HepG2 (cell line): ENCODE measurements around the gene PDK2. TPM values are rescaled to one million over a fixed set of nuclear protein-coding genes. Genes with fewer than 3 reads are reported as not detected.
A peak's percentile ranks its signal among the peaks of the same experiment; 100 is the strongest.

Source experiments
- CEBPB ChIP-seq: IDR thresholded peaks from 2 replicates; pipeline ENCODE4 v1.6.1; 2011; ENCODE audit warnings: low read depth, low read length, improper control_type of control experiment, borderline replicate concordance
- CEBPG ChIP-seq: IDR thresholded peaks from 2 replicates; pipeline ENCODE4 v1.6.1; 2016
- HES4 ChIP-seq: sonication (generic); formaldehyde crosslinking; IDR thresholded peaks from 2 replicates; pipeline ENCODE4 v1.9.0; 2021; ENCODE audit warnings: mild to moderate bottlenecking, missing genetic modification reagents, borderline replicate concordance
- HNF4A ChIP-seq: sonication (generic); formaldehyde crosslinking; IDR thresholded peaks from 2 replicates; pipeline ENCODE4 v1.4.0; 2020; ENCODE audit warnings: missing genetic modification reagents
- ISX ChIP-seq: sonication (generic); formaldehyde crosslinking; conservative IDR thresholded peaks from 2 replicates; pipeline ENCODE4 v1.5.0; 2020; ENCODE audit warnings: missing genetic modification reagents
- JUN ChIP-seq: sonication (generic); formaldehyde crosslinking; IDR thresholded peaks from 2 replicates; pipeline ENCODE4 v1.4.0; 2020; ENCODE audit warnings: mild to moderate bottlenecking, missing genetic modification reagents
- MAF1 ChIP-seq: sonication (generic); formaldehyde crosslinking; IDR thresholded peaks from 2 replicates; pipeline ENCODE4 v1.5.0; 2020; ENCODE audit warnings: missing genetic modification reagents, borderline replicate concordance
- MED1 ChIP-seq: sonication (generic); formaldehyde crosslinking; IDR thresholded peaks from 2 replicates; pipeline ENCODE4 v1.4.0; 2020; ENCODE audit warnings: missing genetic modification reagents
- MYC ChIP-seq: sonication (generic); formaldehyde crosslinking; IDR thresholded peaks from 2 replicates; pipeline ENCODE4 v1.9.0; 2021; ENCODE audit warnings: missing genetic modification reagents, borderline replicate concordance
- RARG ChIP-seq: sonication (generic); formaldehyde crosslinking; IDR thresholded peaks from 2 replicates; pipeline ENCODE4 v1.4.0; 2020; ENCODE audit warnings: low read depth, mild to moderate bottlenecking, missing genetic modification reagents
- SKI ChIP-seq: fragments of 450-650 bp; IDR thresholded peaks from one replicate; pipeline ENCODE4 v1.6.1; 2018; ENCODE audit warnings: mild to moderate bottlenecking; ENCODE audit not compliant: partially characterized antibody
- SNAPC4 ChIP-seq: sonication (generic); formaldehyde crosslinking; IDR thresholded peaks from 2 replicates; pipeline ENCODE4 v1.4.0; 2020; ENCODE audit warnings: mild to moderate bottlenecking, missing genetic modification reagents
- ZBTB44 ChIP-seq: sonication (generic); formaldehyde crosslinking; IDR thresholded peaks from 2 replicates; pipeline ENCODE4 v1.4.0; 2020; ENCODE audit warnings: missing genetic modification reagents
- ZFP36L1 ChIP-seq: sonication (generic); formaldehyde crosslinking; IDR thresholded peaks from 2 replicates; pipeline ENCODE4 v1.8.0; 2022; ENCODE audit warnings: mild to moderate bottlenecking, missing genetic modification reagents, moderate library complexity
- ZIK1 ChIP-seq: sonication (generic); formaldehyde crosslinking; IDR thresholded peaks from 2 replicates; pipeline ENCODE4 v1.5.0; 2020; ENCODE audit warnings: mild to moderate bottlenecking, low read depth, missing genetic modification reagents, borderline replicate concordance
- ZNF207 ChIP-seq: fragments of 450-650 bp; IDR thresholded peaks from 2 replicates; pipeline ENCODE4 v1.6.1; 2016; ENCODE audit warnings: antibody characterized with exemption, borderline replicate concordance
- ZNF546 ChIP-seq: sonication (generic); formaldehyde crosslinking; conservative IDR thresholded peaks from 2 replicates; pipeline ENCODE4 v1.8.1; 2023; ENCODE audit warnings: mild to moderate bottlenecking, missing genetic modification reagents
- ZNF597 ChIP-seq: sonication (generic); formaldehyde crosslinking; IDR thresholded peaks from 2 replicates; pipeline ENCODE4 v1.5.0; 2020; ENCODE audit warnings: missing genetic modification reagents
- ZNF660 ChIP-seq: sonication (generic); formaldehyde crosslinking; IDR thresholded peaks from 2 replicates; pipeline ENCODE4 v1.5.1; 2020; ENCODE audit warnings: mild to moderate bottlenecking, low read depth, missing genetic modification reagents, borderline replicate concordance
- ZNF772 ChIP-seq: sonication (generic); formaldehyde crosslinking; IDR thresholded peaks from 2 replicates; pipeline ENCODE4 v1.5.0; 2020; ENCODE audit warnings: mild to moderate bottlenecking, missing genetic modification reagents
- ZNF792 ChIP-seq: IDR thresholded peaks from 2 replicates; pipeline ENCODE4 v1.6.1; 2016
- ZNF816 ChIP-seq: sonication (generic); formaldehyde crosslinking; IDR thresholded peaks from 2 replicates; pipeline ENCODE4 v1.8.0; 2022; ENCODE audit warnings: missing genetic modification reagents, mild to moderate bottlenecking, borderline replicate concordance
- polyA plus RNA-seq, 8 experiments: library from polyadenylated mRNA; depleted of rRNA in 3 of 8; stranded (reverse) in 7 of 8; unstranded in 1 of 8; fragments of >200 nt; fragmentation: Illumina TruSeq in 4 of 8; extraction: Trizol in 4 of 8; gene quantifications; 2 replicates each; pipeline versions ENCODE4 v1.2.1 to v1.2.3, GENCODE V29; 2011 to 2016; ENCODE audit warnings: low read depth in 4 of 8, missing spikeins in 1 of 8, mixed read lengths in 1 of 8; ENCODE audit not compliant: insufficient read depth in 1 of 8
- total RNA-seq, 5 experiments: library from RNA; depleted of rRNA; stranded (reverse); fragments of >200 nt; fragmentation: Illumina TruSeq; extraction: Trizol; gene quantifications; 2 replicates each; pipeline ENCODE4 v1.2.3, GENCODE V29; 2016; ENCODE audit warnings: low read depth in 1 of 5

The PDK2 gene
- total and polyA plus RNA-seq, 2 of the 13 experiments (the other 11 are each of a cell fraction or from before 2014, with no cell fraction given) = 18.5 to 59.7 TPM

- TF ChIP-seq HES4 (CRISPR knock-in tag) = no peak
- no peak for TF ChIP-seq ISX
- TF ChIP-seq ZNF597 (CRISPR knock-in tag) = no peak
- TF ChIP-seq MAF1 (CRISPR knock-in tag) = no peak
- no peak for TF ChIP-seq ZNF792 (CRISPR knock-in tag)
- no peak for TF ChIP-seq HNF4A (CRISPR knock-in tag)
- TF ChIP-seq ZFP36L1 (CRISPR knock-in tag) = no peak
- 0 out of 2 replicates have a peak, but pooled peaks have one; percentile 53 for TF ChIP-seq ZNF772 (CRISPR knock-in tag)
- TF ChIP-seq SKI = no peak
- no peak for TF ChIP-seq ZNF546
- TF ChIP-seq MED1 (CRISPR knock-in tag) = no peak
- TF ChIP-seq CEBPB = no peak
- no peak for TF ChIP-seq ZNF816 (CRISPR knock-in tag)
- no peak for TF ChIP-seq SNAPC4 (CRISPR knock-in tag)
- TF ChIP-seq MYC (CRISPR knock-in tag) = 0 out of 2 replicates have a peak, but pooled peaks have one; percentile 23
- no peak for TF ChIP-seq JUN (CRISPR knock-in tag)
- no peak for TF ChIP-seq CEBPG (CRISPR knock-in tag)
- no peak for TF ChIP-seq RARG (CRISPR knock-in tag)
- no peak for TF ChIP-seq ZNF660
- no peak for TF ChIP-seq ZBTB44 (CRISPR knock-in tag)
- no peak for TF ChIP-seq ZNF207
- TF ChIP-seq ZIK1 (CRISPR knock-in tag) = no peak
Measured at GRCh38 chr17:50087246-50087911, 7.8 kb upstream of the PDK2 start (continued).
